Transverse colon (tissue), 4 donors: ENCODE results near the gene TRPC6. TPM values are rescaled to one million over a fixed set of nuclear protein-coding genes. Genes with fewer than 3 reads are reported as not detected.

Experiments used
- DNase-seq: peaks from one replicate; pipeline ENCODE4 v3.0.0-alpha.2; 2019
- H3K27ac ChIP-seq, 4 donors: fragments of 200-600 bp; sonication (generic); 2 replicates each; pipeline ENCODE4 v1.5.1; 2016 to 2018; ENCODE audit warnings: inconsistent platforms in 4 of 4
- H3K27me3 ChIP-seq: fragments of 200-600 bp; sonication (generic); 2 replicates; pipeline ENCODE4 v1.5.1; 2017; ENCODE audit warnings: inconsistent platforms
- H3K36me3 ChIP-seq, 4 donors: fragments of 200-600 bp; sonication (generic); 2 replicates each; pipeline ENCODE4 v1.5.1; 2017 to 2019; ENCODE audit warnings: inconsistent platforms in 4 of 4
- H3K4me1 ChIP-seq, 4 donors: fragments of 200-600 bp; sonication (generic); 2 replicates each; pipeline ENCODE4 v1.5.1; 2017 to 2020; ENCODE audit warnings: inconsistent platforms in 4 of 4
- H3K4me3 ChIP-seq, 4 donors: fragments of 200-600 bp; sonication (generic); 1 replicate in 1 of 4; 2 replicates in 3 of 4; pipeline versions ENCODE4 v1.5.1 to v1.6.1; 2017 to 2019; ENCODE audit warnings: inconsistent platforms in 4 of 4
- H3K9me3 ChIP-seq, 2 donors: fragments of 200-600 bp; sonication (generic); 2 replicates each; pipeline ENCODE4 v1.5.1; 2017 to 2019; ENCODE audit warnings: inconsistent platforms in 2 of 2
- EP300 ChIP-seq: sonication (generic); formaldehyde crosslinking; IDR thresholded peaks from one replicate; pipeline ENCODE4 v1.6.1; 2017; ENCODE audit warnings: antibody characterized with exemption, low read depth
- POLR2A ChIP-seq: fragments of 450-650 bp; IDR thresholded peaks from one replicate; pipeline ENCODE4 v1.6.1; 2016; ENCODE audit warnings: antibody characterized with exemption, mild to moderate bottlenecking, moderate library complexity
- POLR2AphosphoS5 ChIP-seq, 3 donors: sonication (generic); formaldehyde crosslinking; IDR thresholded peaks; one replicate each; pipeline ENCODE4 v1.6.1; 2016; ENCODE audit warnings: antibody characterized with exemption in 3 of 3
- WGBS, 2 donors: methylation state at CpG; one replicate each; pipeline ENCODE4 v1.1.5; 2018; ENCODE audit warnings: low coverage in 1 of 2; 5-methylcytosine and 5-hydroxymethylcytosine counted together
- in situ Hi-C, 4 donors: fragments of 200-750 bp; cut with MboI; loops; one replicate each; pipeline versions ENCODE4 v1.15.0 to v1.15.1; 2017; ENCODE audit warnings: low sequenced_read_pairs in 3 of 4, low pct_ligation_motif_present in 1 of 4, low pct_unique_long_range_greater_than_20kb in 1 of 4
- intact Hi-C: fragments of 100-400 bp; cut with DNase I; formaldehyde crosslinking; loops from one replicate; pipeline ENCODE4 v1.15.1; 2023; ENCODE audit warnings: low total_unique reads
- total RNA-seq, 4 donors: library from RNA; depleted of rRNA; stranded (reverse); fragments of >200 nt; gene quantifications; one replicate each; pipeline ENCODE4 v1.1.0, GENCODE V29; 2016
- TF ChIP-seq, protein P1 (sequence below), 5 experiments: fragments of 200-600 bp in 3 of 5; fragments of 450-650 bp in 2 of 5; sonication (generic) in 3 of 5; IDR thresholded peaks; 1 replicate in 2 of 5; 2 replicates in 3 of 5; pipeline ENCODE4 v1.5.1; 2016 to 2017; ENCODE audit warnings: antibody characterized with exemption in 5 of 5, inconsistent platforms in 3 of 5, mild to moderate bottlenecking in 2 of 5, moderate library complexity in 1 of 5

The TRPC6 gene
- 10 to 100 TPM in 1 of 4 donors, 1 to 10 TPM in 2, not detected in 1; 1.4 to 15.9 (median 3.1) TPM for total RNA-seq

DNA sequence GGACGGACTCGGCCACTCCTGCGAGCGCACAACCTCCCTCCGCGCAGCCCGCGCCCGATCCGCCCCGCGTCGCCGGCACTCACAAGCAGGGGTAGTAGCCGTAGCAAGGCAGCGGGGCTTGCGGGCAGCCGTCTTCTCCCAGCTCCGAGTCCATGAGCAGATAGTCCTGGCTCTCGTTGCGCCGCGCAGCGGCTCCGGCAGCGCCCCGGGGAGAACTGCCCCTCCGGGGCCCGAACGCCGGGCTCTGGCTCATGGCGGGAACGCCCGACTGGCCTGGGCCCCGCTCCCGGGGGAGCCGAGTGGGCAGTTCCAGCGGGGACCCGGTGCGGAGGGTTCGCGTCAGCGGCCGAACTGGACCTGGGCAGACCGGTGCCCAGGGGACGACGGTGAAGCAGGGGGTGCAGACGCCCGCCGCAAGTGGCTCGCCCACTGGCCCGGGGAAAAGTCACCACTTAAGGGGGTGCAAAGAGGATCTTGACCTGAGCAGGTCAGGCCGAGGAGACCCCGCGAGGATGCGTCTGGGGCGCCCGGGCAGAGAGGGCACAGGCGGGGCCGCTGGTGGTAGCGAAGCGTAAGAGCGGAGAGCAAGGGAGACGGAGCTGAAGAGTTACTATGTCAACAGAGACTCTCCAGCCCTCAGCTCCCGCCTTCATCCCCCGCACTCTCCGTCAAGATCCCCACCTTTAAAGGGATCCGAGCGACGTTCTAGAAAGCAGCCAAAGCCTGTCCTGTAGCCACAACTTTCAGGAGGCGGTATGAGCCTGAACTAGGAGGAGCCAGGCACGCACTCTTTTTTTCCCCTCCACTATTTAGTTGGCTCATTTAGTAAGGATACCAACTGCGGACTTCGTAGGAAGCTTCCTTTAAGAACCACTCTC, at the start of gene TRPC6:
TSS of gene TRPC6 (minus strand) at position 757 of the 878 bp plus-strand sequence. CDS start at position 253, 504 bp downstream.
- peak; percentile 15 for TF ChIP-seq POLR2A
- no peak for TF ChIP-seq EP300
- peak in 1 of 3 donors; percentile 19 for TF ChIP-seq POLR2AphosphoS5 (IDR thresholded peaks at IDR 0.05)
- Histone ChIP-seq H3K4me1 (no peaks in the 10 kb centered on the region), H3K9me3 (no peaks in the 10 kb centered on the region), H3K27me3 (peaks cover 38% of the 10 kb centered on the region), H3K27ac (peak within 1 kb of the TSS; percentile 74 to 85 (median 76)), H3K4me3 (peak within 1 kb of the TSS; percentile 34 to 55 (median 42)), H3K36me3 (no peaks in the 10 kb centered on the region)
- peak; percentile 11 for DNase-seq
- in situ Hi-C loops, result no loop called here
- 10 to 27% methylated on average over 3 to 58 of the region's 74 CpGs for WGBS, 2 donors
- intact Hi-C loops, result no loop called here

DNA sequence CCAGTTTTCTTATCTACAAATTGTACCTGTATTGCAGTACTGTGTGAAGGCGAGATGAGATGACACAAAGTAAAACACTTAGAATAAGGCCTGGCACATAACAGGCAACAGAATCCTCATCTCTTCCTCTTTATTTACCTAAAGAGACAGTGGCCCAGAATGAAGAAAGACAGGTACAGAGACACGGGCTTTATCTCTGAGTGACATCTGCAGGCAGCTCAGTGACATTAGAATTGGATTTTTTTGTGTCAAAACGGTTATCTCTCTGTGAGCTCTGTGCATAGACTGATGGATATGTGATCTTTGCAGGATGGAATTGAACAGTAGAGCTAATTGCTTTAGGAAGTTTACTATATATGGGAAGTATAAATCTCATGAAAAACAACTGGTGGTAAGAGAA, 36.2 kb upstream of the TRPC6 start:
- WGBS, 2 donors, result 20 to 48% methylated on average over 3 of the region's 3 CpGs
- no peaks in the 10 kb centered on the region for H3K4me1 ChIP-seq
- H3K4me3 ChIP-seq, result no peak overlapping the region
- no peaks in the 10 kb centered on the region for H3K27me3 ChIP-seq
- in situ Hi-C loops, result no loop called here
- H3K27ac ChIP-seq, result no peak overlapping the region
- no peaks in the 10 kb centered on the region for H3K9me3 ChIP-seq
- no peak for DNase-seq
- intact Hi-C loops, result no loop called here
- no peaks in the 10 kb centered on the region for H3K36me3 ChIP-seq
- TF ChIP-seq POLR2AphosphoS5 (IDR thresholded peaks at IDR 0.05) (no peak), POLR2A (no peak), EP300 (no peak)
- TF ChIP-seq, protein P1, sequence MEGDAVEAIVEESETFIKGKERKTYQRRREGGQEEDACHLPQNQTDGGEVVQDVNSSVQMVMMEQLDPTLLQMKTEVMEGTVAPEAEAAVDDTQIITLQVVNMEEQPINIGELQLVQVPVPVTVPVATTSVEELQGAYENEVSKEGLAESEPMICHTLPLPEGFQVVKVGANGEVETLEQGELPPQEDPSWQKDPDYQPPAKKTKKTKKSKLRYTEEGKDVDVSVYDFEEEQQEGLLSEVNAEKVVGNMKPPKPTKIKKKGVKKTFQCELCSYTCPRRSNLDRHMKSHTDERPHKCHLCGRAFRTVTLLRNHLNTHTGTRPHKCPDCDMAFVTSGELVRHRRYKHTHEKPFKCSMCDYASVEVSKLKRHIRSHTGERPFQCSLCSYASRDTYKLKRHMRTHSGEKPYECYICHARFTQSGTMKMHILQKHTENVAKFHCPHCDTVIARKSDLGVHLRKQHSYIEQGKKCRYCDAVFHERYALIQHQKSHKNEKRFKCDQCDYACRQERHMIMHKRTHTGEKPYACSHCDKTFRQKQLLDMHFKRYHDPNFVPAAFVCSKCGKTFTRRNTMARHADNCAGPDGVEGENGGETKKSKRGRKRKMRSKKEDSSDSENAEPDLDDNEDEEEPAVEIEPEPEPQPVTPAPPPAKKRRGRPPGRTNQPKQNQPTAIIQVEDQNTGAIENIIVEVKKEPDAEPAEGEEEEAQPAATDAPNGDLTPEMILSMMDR (IDR thresholded peaks at IDR 0.05), result no peak

DNA sequence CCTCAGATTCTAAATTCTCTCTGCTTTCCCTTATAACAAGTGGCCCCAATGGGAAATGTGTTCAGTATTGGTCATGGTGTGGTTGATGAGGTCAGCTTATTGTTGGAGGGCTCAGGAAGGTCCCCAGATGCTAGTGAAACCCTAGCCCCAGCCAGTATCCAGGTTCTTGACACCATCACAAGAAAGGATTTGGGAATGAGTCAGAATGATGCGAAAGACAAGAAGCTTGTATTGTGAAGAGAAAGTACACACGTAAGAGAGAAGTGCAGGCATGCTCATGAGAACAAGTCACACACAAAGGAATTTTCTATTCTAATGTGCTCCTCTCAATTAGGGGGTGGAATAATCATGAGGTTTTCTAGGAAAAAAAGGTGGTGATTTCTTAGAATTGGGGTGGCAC, 34.9 kb upstream of the TRPC6 start:
- Histone ChIP-seq H3K27me3 (no peaks in the 10 kb centered on the region), H3K4me3 (no peak overlapping the region), H3K9me3 (no peaks in the 10 kb centered on the region), H3K36me3 (no peaks in the 10 kb centered on the region), H3K27ac (no peak overlapping the region), H3K4me1 (no peaks in the 10 kb centered on the region)
- TF ChIP-seq EP300, result no peak
- no peak for TF ChIP-seq POLR2A
- no peak for TF ChIP-seq POLR2AphosphoS5 (IDR thresholded peaks at IDR 0.05)
- TF ChIP-seq, protein P1 (IDR thresholded peaks at IDR 0.05), result no peak
- in situ Hi-C loops (no loop called here), intact Hi-C loops (no loop called here)
- WGBS, 2 donors, result 88% methylated on average over 1 to 2 of the region's 2 CpGs
- no peak for DNase-seq

DNA sequence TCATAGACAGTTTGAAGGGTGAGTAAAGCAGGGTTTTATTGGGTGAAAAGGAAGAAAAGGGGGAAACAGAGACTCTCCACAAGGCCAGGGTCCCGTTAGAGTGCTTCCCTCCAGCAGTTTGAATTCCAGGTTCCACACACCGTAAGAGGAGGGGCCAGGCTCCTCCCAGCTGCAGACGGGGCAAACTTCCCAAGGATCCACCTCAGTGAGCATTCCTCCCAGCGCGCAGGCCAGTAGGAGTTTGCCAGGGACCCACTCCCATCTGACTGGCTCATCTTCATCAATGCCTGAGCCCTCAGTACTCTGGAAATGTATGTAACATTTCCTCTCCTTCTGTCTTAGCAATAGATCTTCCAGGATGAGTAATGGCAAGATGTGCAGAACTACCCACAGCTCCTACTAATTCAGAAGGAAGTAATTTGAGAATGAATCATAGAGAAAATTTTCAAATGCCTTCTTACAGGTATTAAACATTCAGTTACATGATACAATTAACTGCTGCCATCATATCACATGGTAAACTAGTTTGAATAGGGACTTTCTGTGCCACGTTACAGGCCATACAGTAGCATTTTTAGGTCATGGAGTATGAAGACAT, 34.0 kb upstream of the TRPC6 start:
- Histone ChIP-seq H3K36me3 (no peaks in the 10 kb centered on the region), H3K4me3 (no peak overlapping the region), H3K27me3 (no peaks in the 10 kb centered on the region), H3K4me1 (no peaks in the 10 kb centered on the region), H3K27ac (no peak overlapping the region), H3K9me3 (no peaks in the 10 kb centered on the region)
- intact Hi-C loops (no loop called here), in situ Hi-C loops (no loop called here)
- TF ChIP-seq POLR2AphosphoS5 (IDR thresholded peaks at IDR 0.05) (no peak), POLR2A (no peak), EP300 (no peak)
- TF ChIP-seq, protein P1 (IDR thresholded peaks at IDR 0.05), result no peak
- 52% methylated on average over 6 of the region's 6 CpGs; no CpG with 5 or more reads in 1 of the 2 donors for whole genome bisulfite sequencing, 2 donors
- DNase-seq, result no peak
